CD14-positive monocyte (primary cell): ENCODE data around the gene SERPINA5. TPM values are rescaled to one million over a fixed set of nuclear protein-coding genes. Genes with fewer than 3 reads are reported as not detected.

ENCODE experiments used
- DNase-seq, 3 donors: peaks; one replicate each; pipeline ENCODE4 v3.0.0-alpha.2; 2011 to 2022
- H2AFZ ChIP-seq: 2 replicates; pipeline ENCODE4 v1.6.0; 2012; ENCODE audit warnings: mild to moderate bottlenecking, low read depth, low read length, inconsistent platforms; ENCODE audit not compliant: insufficient read depth, poor library complexity, severe bottlenecking
- H3K27ac ChIP-seq, 2 donors: 1 replicate in 1 of 2; 2 replicates in 1 of 2; pipeline ENCODE4 v1.5.1; 2012 to 2013; ENCODE audit warnings: low read length in 2 of 2, control low read depth in 1 of 2, inconsistent platforms in 1 of 2, low read depth in 1 of 2, mild to moderate bottlenecking in 1 of 2
- H3K27me3 ChIP-seq, 2 donors: one replicate each; pipeline versions ENCODE4 v1.6.0 to v1.6.1; 2011 to 2013; ENCODE audit warnings: low read length in 2 of 2; ENCODE audit not compliant: control insufficient read depth in 2 of 2, insufficient read depth in 2 of 2
- H3K36me3 ChIP-seq, 2 donors: replicated peaks in 1 of 2; 1 replicate in 1 of 2; 2 replicates in 1 of 2; pipeline versions ENCODE4 v1.5.1 to v1.6.1; 2012 to 2013; ENCODE audit warnings: low read length in 2 of 2, control low read depth in 1 of 2, inconsistent platforms in 1 of 2, mild to moderate bottlenecking in 1 of 2; ENCODE audit not compliant: insufficient read depth in 2 of 2, control insufficient read depth in 1 of 2
- H3K4me1 ChIP-seq, 2 donors: 1 replicate in 1 of 2; 2 replicates in 1 of 2; pipeline versions ENCODE4 v1.5.1 to v1.6.1; 2012 to 2013; ENCODE audit warnings: low read length in 2 of 2, control low read depth in 1 of 2, inconsistent platforms in 1 of 2, mild to moderate bottlenecking in 1 of 2, moderate library complexity in 1 of 2; ENCODE audit not compliant: insufficient read depth in 2 of 2, control insufficient read depth in 1 of 2
- H3K4me2 ChIP-seq: replicated peaks from 2 replicates; pipeline ENCODE3; 2012; ENCODE audit warnings: low read length, moderate library complexity, mild to moderate bottlenecking; ENCODE audit not compliant: poor library complexity, severe bottlenecking; ENCODE audit errors: extremely low read depth
- H3K4me3 ChIP-seq, 3 experiments: fragments of 200-600 bp in 1 of 3; sonication (generic) in 1 of 3; replicated peaks in 1 of 3; 1 replicate in 2 of 3; 2 replicates in 1 of 3; pipeline ENCODE4 v1.5.1; 2011 to 2013; ENCODE audit warnings: low read length in 3 of 3, mild to moderate bottlenecking in 3 of 3, control low read depth in 2 of 3, low read depth in 2 of 3, inconsistent platforms in 1 of 3, moderate library complexity in 1 of 3
- H3K79me2 ChIP-seq: 2 replicates; pipeline ENCODE4 v1.6.0; 2012; ENCODE audit warnings: mild to moderate bottlenecking, control low read depth, inconsistent platforms, low read length, moderate library complexity; ENCODE audit not compliant: insufficient read depth
- H3K9ac ChIP-seq: 2 replicates; pipeline ENCODE4 v1.6.0; 2017; ENCODE audit warnings: low read length, mild to moderate bottlenecking; ENCODE audit not compliant: insufficient read depth, poor library complexity, severe bottlenecking
- H3K9me3 ChIP-seq, 2 donors: replicated peaks in 1 of 2; 1 replicate in 1 of 2; 2 replicates in 1 of 2; pipeline versions ENCODE4 v1.5.1 to v1.6.1; 2012 to 2013; ENCODE audit warnings: low read length in 2 of 2, control low read depth in 1 of 2; ENCODE audit not compliant: control insufficient read depth in 1 of 2, insufficient read depth in 1 of 2
- H4K20me1 ChIP-seq: 2 replicates; pipeline ENCODE4 v1.6.0; 2012; ENCODE audit warnings: mild to moderate bottlenecking, low read length, control low read depth, moderate library complexity; ENCODE audit not compliant: insufficient read depth
- H3K27ac Mint-ChIP-seq, 7 donors: one replicate each; pipeline ENCODE4 v1.8.0; 2020; ENCODE audit warnings: mild to moderate bottlenecking in 7 of 7, mixed read lengths in 7 of 7, moderate library complexity in 6 of 7, inconsistent platforms in 2 of 7
- H3K27me3 Mint-ChIP-seq, 3 donors: one replicate each; pipeline ENCODE4 v1.8.0; 2021 to 2022; ENCODE audit warnings: low read depth in 3 of 3, mild to moderate bottlenecking in 3 of 3, mixed read lengths in 3 of 3, moderate library complexity in 3 of 3, inconsistent platforms in 1 of 3
- H3K36me3 Mint-ChIP-seq, 2 donors: one replicate each; pipeline ENCODE4 v1.8.0; 2020; ENCODE audit warnings: mixed read lengths in 2 of 2, inconsistent platforms in 1 of 2, mild to moderate bottlenecking in 1 of 2
- H3K4me1 Mint-ChIP-seq: one replicate; pipeline ENCODE4 v1.8.0; 2020; ENCODE audit warnings: mild to moderate bottlenecking, mixed read lengths
- H3K4me3 Mint-ChIP-seq, 2 donors: one replicate each; pipeline ENCODE4 v1.8.0; 2020; ENCODE audit warnings: mild to moderate bottlenecking in 2 of 2, mixed read lengths in 2 of 2, moderate library complexity in 1 of 2
- H3K9me3 Mint-ChIP-seq, 7 donors: one replicate each; pipeline ENCODE4 v1.8.0; 2020 to 2022; ENCODE audit warnings: mixed read lengths in 7 of 7, mild to moderate bottlenecking in 6 of 7, moderate library complexity in 6 of 7, inconsistent platforms in 2 of 7
- CTCF ChIP-seq: fragments of 200-600 bp; IDR thresholded peaks from one replicate; pipeline ENCODE4 v1.8.0; 2022; ENCODE audit warnings: antibody characterized with exemption, mild to moderate bottlenecking
- WGBS: methylation state at CpG from one replicate; pipeline ENCODE4 v1.1.5; 2013; ENCODE audit warnings: missing lambda C conversion rate; ENCODE audit not compliant: insufficient coverage; 5-methylcytosine and 5-hydroxymethylcytosine counted together
- intact Hi-C, 2 donors: fragments of 100-400 bp; cut with micrococcal nuclease; formaldehyde crosslinking; loops; one replicate each; pipeline versions ENCODE4 v1.15.0 to v1.15.1; 2023
- polyA plus RNA-seq, 3 donors: library from polyadenylated mRNA; depleted of rRNA in 1 of 3; unstranded in 2 of 3; stranded (reverse) in 1 of 3; fragments of 300-500 nt in 2 of 3; fragments of >200 nt in 1 of 3; fragmentation: Illumina TruSeq in 2 of 3; gene quantifications; 1 replicate in 2 of 3; 2 replicates in 1 of 3; pipeline ENCODE4 v1.2.3, GENCODE V29; 2012 to 2021

SERPINA5 gene
- polyA plus RNA-seq, 3 donors, result not detected

- H3K4me2 ChIP-seq, result no peak overlapping the region
- Mint-ChIP-seq H3K36me3 (no peaks in the 10 kb centered on the region), H3K27me3 (peaks cover 8 to 9% (median 8%) of the 10 kb centered on the region in 3 donors), H3K9me3 (peaks cover 0 to 8% (median 3%) of the 10 kb centered on the region in 7 donors), H3K27ac (no peak overlapping the region), H3K4me3 (no peak overlapping the region), H3K4me1 (no peaks in the 10 kb centered on the region)
- H3K27me3 ChIP-seq, result no peaks in the 10 kb centered on the region
- no peaks in the 10 kb centered on the region for H4K20me1 ChIP-seq
- no peak overlapping the region for H3K9ac ChIP-seq
- TF ChIP-seq CTCF, result no peak
- no peak overlapping the region for H3K27ac ChIP-seq
- DNase-seq, result no peak
- no peaks in the 10 kb centered on the region for H3K79me2 ChIP-seq
- no peak overlapping the region for H2AFZ ChIP-seq
- H3K4me3 ChIP-seq, result no peak overlapping the region
- H3K4me1 ChIP-seq, result no peaks in the 10 kb centered on the region
- H3K9me3 ChIP-seq, result peaks cover 0 to 6% of the 10 kb centered on the region in 2 donors
- no peaks in the 10 kb centered on the region for H3K36me3 ChIP-seq
- 52% methylated on average over 2 of the region's 2 CpGs for WGBS
- intact Hi-C loops, result no loop called here
These were observed 44.1 kb downstream of the SERPINA5 start for GRCh38 chr14:94625353-94625635.

GRCh38 chr14:94628578-94628977 lies 47.4 kb downstream of the SERPINA5 start:
- DNase-seq, result no peak
- 80% methylated on average over 4 of the region's 5 CpGs for WGBS
- peaks cover 5 to 9% (median 7%) of the 10 kb centered on the region in 3 donors for H3K27me3 Mint-ChIP-seq
- H3K27ac Mint-ChIP-seq, result no peak overlapping the region
- H3K27ac ChIP-seq, result no peak overlapping the region
- H3K9me3 ChIP-seq, result no peaks in the 10 kb centered on the region
- H3K36me3 Mint-ChIP-seq, result no peaks in the 10 kb centered on the region
- H3K9ac ChIP-seq, result no peak overlapping the region
- intact Hi-C loops, result no loop called here
- no peaks in the 10 kb centered on the region for H3K36me3 ChIP-seq
- H3K27me3 ChIP-seq, result no peaks in the 10 kb centered on the region
- no peak overlapping the region for H3K4me2 ChIP-seq
- H3K4me1 ChIP-seq, result no peaks in the 10 kb centered on the region
- no peak overlapping the region for H3K4me3 Mint-ChIP-seq
- H3K4me1 Mint-ChIP-seq, result no peaks in the 10 kb centered on the region
- H3K4me3 ChIP-seq, result no peak overlapping the region
- TF ChIP-seq CTCF, result no peak
- no peaks in the 10 kb centered on the region for H3K79me2 ChIP-seq
- H4K20me1 ChIP-seq, result no peaks in the 10 kb centered on the region
- no peak overlapping the region for H2AFZ ChIP-seq
- H3K9me3 Mint-ChIP-seq, result peaks cover 0 to 2% (median 0%) of the 10 kb centered on the region in 7 donors
